ENCODE results near the gene C20orf141.
"Not testable (repeated sequence)": the region's sequence is repeated elsewhere in the genome, so short reads cannot be mapped to it uniquely, and the experiment has no call there.

C20orf141 gene

GRCh38 chr20:2820896-2821869, 6.4 kb downstream of the C20orf141 start:
- no peak for DNase-seq (ENCODE audit: low read depth)

GRCh38 chr20:2822073-2822472, 7.3 kb downstream of the C20orf141 start:
- no peak for DNase-seq (ENCODE audit: low read depth)

GRCh38 chr20:2825761-2826160, 11.0 kb downstream of the C20orf141 start:
- no peak for DNase-seq (ENCODE audit: low read depth)

- DNase-seq (ENCODE audit: low read depth), result no peak
Observed at GRCh38 chr20:2826655-2827054, 11.9 kb downstream of the C20orf141 start.

- no peak for DNase-seq (ENCODE audit: low read depth)
Observed at GRCh38 chr20:2829376-2829775, 14.6 kb downstream of the C20orf141 start.

GRCh38 chr20:2831206-2831605, 16.4 kb downstream of the C20orf141 start:
- DNase-seq (ENCODE audit: low read depth), result not testable (repeated sequence)

- DNase-seq (ENCODE audit: low read depth), result no peak
Observed at GRCh38 chr20:2833761-2834160, 19.0 kb downstream of the C20orf141 start.

GRCh38 chr20:2834401-2835110, 19.8 kb downstream of the C20orf141 start:
- DNase-seq (ENCODE audit: low read depth), result no peak

- no peak for DNase-seq (ENCODE audit: low read depth)
Observed at GRCh38 chr20:2835331-2835796, 20.6 kb downstream of the C20orf141 start.

- DNase-seq (ENCODE audit: low read depth), result no peak
Observed at GRCh38 chr20:2836035-2836434, 21.2 kb downstream of the C20orf141 start.

- DNase-seq (ENCODE audit: low read depth), result no peak
Observed at GRCh38 chr20:2837221-2837960, 22.6 kb downstream of the C20orf141 start.

GRCh38 chr20:2838170-2838797, 23.5 kb downstream of the C20orf141 start:
- DNase-seq (ENCODE audit: low read depth), result no peak

GRCh38 chr20:2838847-2839671, 24.3 kb downstream of the C20orf141 start:
- DNase-seq (ENCODE audit: low read depth), result no peak

- no peak for DNase-seq (ENCODE audit: low read depth)
Observed at GRCh38 chr20:2839732-2840137, 24.9 kb downstream of the C20orf141 start.

GRCh38 chr20:2840138-2840966, 25.6 kb downstream of the C20orf141 start, which contains the start of the genes PCED1A and VPS16:
Gene PCED1A (minus strand): TSS chr20:2840655. CDS start chr20:2839912, 743 bp downstream.
Gene VPS16 (plus strand): TSS chr20:2840745. CDS start chr20:2840775, 30 bp downstream.
- peak; percentile 45 for DNase-seq (ENCODE audit: low read depth)

- DNase-seq (ENCODE audit: low read depth), result no peak
Observed at GRCh38 chr20:2840967-2841531, 26.3 kb downstream of the C20orf141 start.

GRCh38 chr20:2845607-2846006, 30.8 kb downstream of the C20orf141 start:
- no peak for DNase-seq (ENCODE audit: low read depth)

GRCh38 chr20:2846698-2847097, 31.9 kb downstream of the C20orf141 start:
- DNase-seq (ENCODE audit: low read depth), result no peak

GRCh38 chr20:2847802-2848201, 33.0 kb downstream of the C20orf141 start:
- DNase-seq (ENCODE audit: low read depth), result no peak
